HepG2 (cell line): ENCODE data around the gene SELENOH. TPM values are rescaled to one million over a fixed set of nuclear protein-coding genes. Genes with fewer than 3 reads are reported as not detected.
A peak's percentile ranks its signal among the peaks of the same experiment; 100 is the strongest.

Experiments used
- ATAC-seq: fragments of 200-7000 bp; cut with Tn5 transposase; 3 replicates; pipeline ENCODE4 v1.9.1; 2020; ENCODE audit warnings: mild to moderate bottlenecking, moderate library complexity
- BruUV-seq: library from RNA; stranded (reverse); fragments of 400-500 nt; replicated peaks from 2 replicates; lab custom pipeline; 2021; lab: Mats Ljungman, UMichigan
- CTCF ChIA-PET: fragments of 300-600 bp; formaldehyde crosslinking; extraction: SDS; loops from one replicate; lab custom pipeline; 2021; ENCODE audit warnings: low total read pairs, inconsistent platforms, low intra/inter-chr PET ratio; lab: Yijun Ruan, JAX
- POLR2A ChIA-PET: fragments of 350-600 bp; sonication (Branson Sonifier 250); formaldehyde crosslinking; loops from one replicate; lab custom pipeline; 2020; ENCODE audit warnings: antibody characterized with exemption, inconsistent platforms; lab: Yijun Ruan, JAX
- DNase-seq: peaks from one replicate; pipeline ENCODE4 v3.0.0-alpha.2; 2015; ENCODE audit warnings: low spot score
- FAIRE-seq: peaks from 3 replicates; lab custom pipeline; 2011; peaks lifted over from hg19 to GRCh38; lab: Jason Lieb, UNC
- H2AFZ ChIP-seq: one replicate; pipeline ENCODE4 v1.6.1; 2011; ENCODE audit warnings: low read length, inconsistent platforms
- H3K27ac ChIP-seq: fragments of 300-600 bp; 3 replicates; pipeline ENCODE4 v1.8.0; 2011; ENCODE audit warnings: mixed run types, mild to moderate bottlenecking, mixed read lengths, low read length, inconsistent platforms; ENCODE audit not compliant: insufficient read depth; ENCODE audit errors: extremely low read length
- H3K27me3 ChIP-seq, 2 experiments: fragments of 200-600 bp in 1 of 2; 2 replicates in 1 of 2; 3 replicates in 1 of 2; pipeline versions ENCODE4 v1.6.0 to v1.8.0; 2011; ENCODE audit warnings: low read length in 2 of 2, mild to moderate bottlenecking in 2 of 2, moderate library complexity in 2 of 2, inconsistent platforms in 1 of 2; ENCODE audit not compliant: insufficient read depth in 2 of 2, control insufficient read depth in 1 of 2
- H3K36me3 ChIP-seq, 2 experiments: fragments of 200-600 bp in 1 of 2; replicated peaks in 1 of 2; 2 replicates in 1 of 2; 3 replicates in 1 of 2; pipeline versions ENCODE4 v1.5.1 to v1.8.0; 2011; ENCODE audit warnings: low read length in 2 of 2, inconsistent platforms in 1 of 2; ENCODE audit not compliant: insufficient read depth in 2 of 2, control insufficient read depth in 1 of 2
- H3K4me1 ChIP-seq: 2 replicates; pipeline ENCODE4 v1.5.1; 2012; ENCODE audit warnings: low read length, inconsistent platforms; ENCODE audit not compliant: insufficient read depth
- H3K4me2 ChIP-seq: 2 replicates; pipeline ENCODE4 v1.6.0; 2011; ENCODE audit warnings: low read depth, low read length, inconsistent platforms
- H3K4me3 ChIP-seq, 3 experiments: fragments of 200-600 bp in 1 of 3; sonication (generic), shearing (Covaris generic) in 1 of 3; replicated peaks in 1 of 3; 2 replicates each; pipeline ENCODE4 v1.5.1; 2011 to 2016; ENCODE audit warnings: low read length in 3 of 3, inconsistent platforms in 2 of 3, low read depth in 2 of 3, mild to moderate bottlenecking in 2 of 3, control low read depth in 1 of 3, mixed read lengths in 1 of 3; ENCODE audit not compliant: insufficient read depth in 1 of 3
- H3K79me2 ChIP-seq: one replicate; pipeline ENCODE4 v1.6.1; 2011; ENCODE audit warnings: low read length, inconsistent platforms; ENCODE audit not compliant: insufficient read depth
- H3K9ac ChIP-seq: 2 replicates; pipeline ENCODE4 v1.6.0; 2011; ENCODE audit warnings: mild to moderate bottlenecking, low read depth, low read length, inconsistent platforms; ENCODE audit not compliant: insufficient read depth
- H3K9me3 ChIP-seq: 2 replicates; pipeline ENCODE4 v1.5.1; 2012; ENCODE audit warnings: mild to moderate bottlenecking, low read length
- H4K20me1 ChIP-seq: 2 replicates; pipeline ENCODE4 v1.6.0; 2011; ENCODE audit warnings: inconsistent platforms, mild to moderate bottlenecking, low read length, moderate library complexity; ENCODE audit not compliant: insufficient read depth
- AGO2 ChIP-seq: fragments of 200-400 bp; formaldehyde crosslinking; optimal IDR thresholded peaks from 2 replicates; pipeline ENCODE3; 2017; ENCODE audit warnings: mild to moderate bottlenecking, low read depth, low read length, moderate library complexity
- BATF2 ChIP-seq: sonication (generic); formaldehyde crosslinking; IDR thresholded peaks from 2 replicates; pipeline ENCODE4 v1.8.0; 2022; ENCODE audit warnings: mild to moderate bottlenecking, missing genetic modification reagents, moderate library complexity
- CCDC6 ChIP-seq: sonication (generic); formaldehyde crosslinking; IDR thresholded peaks from 2 replicates; pipeline ENCODE4 v1.8.1; 2022; ENCODE audit warnings: mild to moderate bottlenecking, missing genetic modification reagents, moderate library complexity
- ERF ChIP-seq: IDR thresholded peaks from 2 replicates; pipeline ENCODE4 v1.6.1; 2018; ENCODE audit warnings: missing biosample characterization, missing genetic modification reagents
- KDM3A ChIP-seq: IDR thresholded peaks from 2 replicates; pipeline ENCODE4 v1.6.1; 2018; ENCODE audit warnings: low read depth, missing compliant biosample characterization
- KLF6 ChIP-seq: IDR thresholded peaks from 2 replicates; pipeline ENCODE4 v1.8.0; 2016; ENCODE audit warnings: missing biosample characterization, missing genetic modification reagents
- NCOA1 ChIP-seq: sonication (generic); formaldehyde crosslinking; IDR thresholded peaks from 2 replicates; pipeline ENCODE4 v1.9.0; 2021; ENCODE audit warnings: missing genetic modification reagents
- POLR2A ChIP-seq, 2 experiments: IDR thresholded peaks; 2 replicates each; pipeline ENCODE4 v1.6.1; 2011; ENCODE audit warnings: low read depth in 2 of 2, low read length in 2 of 2, mild to moderate bottlenecking in 1 of 2, moderate library complexity in 1 of 2; ENCODE audit not compliant: insufficient read depth in 1 of 2
- RARG ChIP-seq: sonication (generic); formaldehyde crosslinking; IDR thresholded peaks from 2 replicates; pipeline ENCODE4 v1.4.0; 2020; ENCODE audit warnings: low read depth, mild to moderate bottlenecking, missing genetic modification reagents
- SRSF1 ChIP-seq: fragments of 200-400 bp; formaldehyde crosslinking; optimal IDR thresholded peaks from 2 replicates; pipeline ENCODE3; 2017; ENCODE audit warnings: mild to moderate bottlenecking, low read depth, low read length, moderate library complexity
- ZBTB38 ChIP-seq: sonication (generic); formaldehyde crosslinking; IDR thresholded peaks from 2 replicates; pipeline ENCODE4 v1.5.1; 2020; ENCODE audit warnings: mild to moderate bottlenecking, missing genetic modification reagents
- ZKSCAN1 ChIP-seq: fragments of 150-350 bp; IDR thresholded peaks from 2 replicates; pipeline ENCODE4 v1.6.1; 2014; ENCODE audit warnings: low read length
- ZNF317 ChIP-seq: sonication (generic); formaldehyde crosslinking; IDR thresholded peaks from 2 replicates; pipeline ENCODE4 v1.5.0; 2020; ENCODE audit warnings: mild to moderate bottlenecking, missing genetic modification reagents
- ZNF326 ChIP-seq: sonication (generic); formaldehyde crosslinking; IDR thresholded peaks from 2 replicates; pipeline ENCODE4 v1.4.0; 2020; ENCODE audit warnings: missing genetic modification reagents, borderline replicate concordance
- ZNF430 ChIP-seq: sonication (generic); formaldehyde crosslinking; IDR thresholded peaks from 2 replicates; pipeline ENCODE4 v1.9.0; 2021; ENCODE audit warnings: mild to moderate bottlenecking, missing genetic modification reagents
- ZNF607 ChIP-seq: sonication (generic); formaldehyde crosslinking; IDR thresholded peaks from 2 replicates; pipeline ENCODE4 v1.5.1; 2020; ENCODE audit warnings: missing genetic modification reagents, mild to moderate bottlenecking, borderline replicate concordance
- ZNF724P ChIP-seq: sonication (generic); formaldehyde crosslinking; IDR thresholded peaks from 2 replicates; pipeline ENCODE4 v1.8.0; 2022; ENCODE audit warnings: missing genetic modification reagents, borderline replicate concordance
- WGBS: methylation state at CpG from one replicate; pipeline ENCODE4 v1.1.6; 2017; ENCODE audit warnings: low lambda C conversion rate; 5-methylcytosine and 5-hydroxymethylcytosine counted together
- in situ Hi-C: cut with HindIII; loops from 2 replicates; pipeline ENCODE4 v1.10.0; 2017; ENCODE audit warnings: low pct_unique_long_range_greater_than_20kb; ENCODE audit not compliant: extremely low pct_ligation_motif_present
- intact Hi-C: fragments of 100-400 bp; cut with micrococcal nuclease; formaldehyde crosslinking; loops from one replicate; pipeline ENCODE4 v1.10.0; 2022; ENCODE audit not compliant: unreplicated experiment
- polyA plus RNA-seq, 8 experiments: library from polyadenylated mRNA; depleted of rRNA in 3 of 8; stranded (reverse) in 7 of 8; unstranded in 1 of 8; fragments of >200 nt; fragmentation: Illumina TruSeq in 4 of 8; extraction: Trizol in 4 of 8; gene quantifications; 2 replicates each; pipeline versions ENCODE4 v1.2.1 to v1.2.3, GENCODE V29; 2011 to 2016; ENCODE audit warnings: low read depth in 4 of 8, missing spikeins in 1 of 8, mixed read lengths in 1 of 8; ENCODE audit not compliant: insufficient read depth in 1 of 8
- total RNA-seq, 5 experiments: library from RNA; depleted of rRNA; stranded (reverse); fragments of >200 nt; fragmentation: Illumina TruSeq; extraction: Trizol; gene quantifications; 2 replicates each; pipeline ENCODE4 v1.2.3, GENCODE V29; 2016; ENCODE audit warnings: low read depth in 1 of 5
- TF ChIP-seq, protein P1 (sequence below): sonication (generic); formaldehyde crosslinking; IDR thresholded peaks from 2 replicates; pipeline ENCODE4 v1.5.1; 2020; ENCODE audit warnings: mild to moderate bottlenecking, missing genetic modification reagents, moderate library complexity

SELENOH gene
- total and polyA plus RNA-seq, 2 of the 13 experiments (the other 11 are each of a cell fraction or from before 2014, with no cell fraction given): 27.2 to 77.4 TPM

DNA sequence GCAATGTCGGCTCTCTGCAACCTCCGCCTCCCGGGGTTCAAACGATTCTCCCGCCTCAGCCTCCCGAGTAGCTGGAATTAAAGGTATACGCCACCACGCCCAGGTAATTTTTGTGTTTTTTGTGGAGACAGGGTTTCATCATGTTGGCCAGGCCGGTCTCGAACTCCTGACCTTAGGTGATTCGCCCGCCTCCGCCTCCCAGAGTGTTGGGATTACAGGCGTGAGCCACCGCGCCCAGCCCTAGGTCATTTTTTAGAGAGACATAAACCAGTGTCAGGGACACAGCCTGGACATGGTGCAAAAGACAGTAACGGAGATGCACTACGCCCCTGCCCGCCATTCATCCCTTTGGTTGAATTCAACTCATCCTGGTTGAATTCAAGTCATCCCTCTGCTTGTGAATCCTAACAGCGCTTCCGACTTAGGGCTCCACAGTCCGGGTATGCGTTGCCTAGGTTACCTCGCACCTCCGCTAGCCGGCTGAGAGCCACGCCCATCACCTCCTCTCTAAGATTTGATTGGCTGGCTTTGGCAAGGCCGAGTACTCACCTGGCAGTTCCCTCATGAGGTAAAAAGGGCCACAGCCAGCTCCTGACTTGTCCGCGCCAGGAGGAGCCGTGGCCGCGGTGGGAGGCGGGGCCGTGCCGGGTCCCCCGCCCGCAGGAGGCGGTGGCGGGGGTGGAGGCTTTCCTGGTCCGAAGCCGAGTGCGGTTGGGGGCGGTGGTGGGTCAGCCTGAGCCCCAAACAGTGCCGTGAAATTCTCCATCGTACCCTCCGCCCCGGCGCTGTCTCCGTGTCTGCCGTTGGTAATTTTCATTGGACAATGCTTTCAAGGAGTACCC is 29.7 kb upstream of the SELENOH start, which contains the start of gene MED19:
Gene MED19, minus strand, starts transcription at position 802 of the 842 bp plus-strand sequence. Its CDS starts 36 bp downstream, at position 766.
- peak within 1 kb of the TSS; percentile 82 for H3K27ac ChIP-seq
- no peak within 1 kb of the TSS for H2AFZ ChIP-seq
- ChIA-PET POLR2A (interaction anchor here (0.6 to 1.9 kb wide), 17 partner anchors 9 to 346 kb away, joined by 3 to 14 read pairs (median 3); partner anchors contain the start of genes CTNND1, SELENOH and ZDHHC5), CTCF (no interaction called here)
- no peaks in the 10 kb centered on the region; a peak in 1 of 5 replicates for H3K27me3 ChIP-seq
- ATAC-seq (peak; percentile 85), DNase-seq (peak; percentile 93), FAIRE-seq (peak; percentile 90)
- H3K4me1 ChIP-seq: peaks cover 29% of the 10 kb centered on the region
- H3K4me2 ChIP-seq: peak within 1 kb of the TSS; percentile 94
- H3K4me3 ChIP-seq: peak within 1 kb of the TSS; percentile 92 to 98 (median 92)
- H3K79me2 ChIP-seq: peaks cover 38% of the 10 kb centered on the region
- H4K20me1 ChIP-seq: no peaks in the 10 kb centered on the region
- peak within 1 kb of the TSS; percentile 91 for H3K9ac ChIP-seq
- TSS peak; percentile 83 for BruUV-seq
- intact Hi-C loops (loop anchor here (1.0 to 2.0 kb wide), 3 partner anchors 44 to 89 kb away; no protein-coding TSS in a partner anchor), in situ Hi-C loops (no loop called here)
- no peaks in the 10 kb centered on the region for H3K9me3 ChIP-seq
- WGBS: 2% methylated on average over 32 of the region's 51 CpGs
- no peaks in the 10 kb centered on the region; a peak in 1 of 5 replicates for H3K36me3 ChIP-seq
- TF ChIP-seq KDM3A (CRISPR knock-in tag) (peak; percentile 19; the same call in 1 of the 2 replicates), AGO2 (peak; percentile 52), ZNF607 (no peak; the same call in 1 of the 2 replicates), KLF6 (CRISPR knock-in tag) (peak; percentile 39; the same call in 1 of the 2 replicates), RARG (CRISPR knock-in tag) (no peak), ZNF317 (CRISPR knock-in tag) (0 out of 2 replicates have a peak, but pooled peaks have one; percentile 19), ZNF326 (CRISPR knock-in tag) (no peak), NCOA1 (no peak), ZNF724P (CRISPR knock-in tag) (0 out of 2 replicates have a peak, but pooled peaks have one; percentile 37), ZKSCAN1 (no peak), POLR2A (IDR thresholded peaks at IDR 0.05; ENCODE audit: insufficient read depth in 1 of 2, low read depth in 2 of 2, low read length in 2 of 2) (peak in 1 of 2 experiments; percentile 59; a peak in 3 of 4 replicates), SRSF1 (peak; percentile 17), ZBTB38 (CRISPR knock-in tag) (no peak), CCDC6 (CRISPR knock-in tag) (peak; percentile 52; the same call in 1 of the 2 replicates), ZNF430 (CRISPR knock-in tag) (peak; percentile 47; the same call in 1 of the 2 replicates), ERF (no peak), BATF2 (CRISPR knock-in tag) (no peak)
- TF ChIP-seq, protein P1, sequence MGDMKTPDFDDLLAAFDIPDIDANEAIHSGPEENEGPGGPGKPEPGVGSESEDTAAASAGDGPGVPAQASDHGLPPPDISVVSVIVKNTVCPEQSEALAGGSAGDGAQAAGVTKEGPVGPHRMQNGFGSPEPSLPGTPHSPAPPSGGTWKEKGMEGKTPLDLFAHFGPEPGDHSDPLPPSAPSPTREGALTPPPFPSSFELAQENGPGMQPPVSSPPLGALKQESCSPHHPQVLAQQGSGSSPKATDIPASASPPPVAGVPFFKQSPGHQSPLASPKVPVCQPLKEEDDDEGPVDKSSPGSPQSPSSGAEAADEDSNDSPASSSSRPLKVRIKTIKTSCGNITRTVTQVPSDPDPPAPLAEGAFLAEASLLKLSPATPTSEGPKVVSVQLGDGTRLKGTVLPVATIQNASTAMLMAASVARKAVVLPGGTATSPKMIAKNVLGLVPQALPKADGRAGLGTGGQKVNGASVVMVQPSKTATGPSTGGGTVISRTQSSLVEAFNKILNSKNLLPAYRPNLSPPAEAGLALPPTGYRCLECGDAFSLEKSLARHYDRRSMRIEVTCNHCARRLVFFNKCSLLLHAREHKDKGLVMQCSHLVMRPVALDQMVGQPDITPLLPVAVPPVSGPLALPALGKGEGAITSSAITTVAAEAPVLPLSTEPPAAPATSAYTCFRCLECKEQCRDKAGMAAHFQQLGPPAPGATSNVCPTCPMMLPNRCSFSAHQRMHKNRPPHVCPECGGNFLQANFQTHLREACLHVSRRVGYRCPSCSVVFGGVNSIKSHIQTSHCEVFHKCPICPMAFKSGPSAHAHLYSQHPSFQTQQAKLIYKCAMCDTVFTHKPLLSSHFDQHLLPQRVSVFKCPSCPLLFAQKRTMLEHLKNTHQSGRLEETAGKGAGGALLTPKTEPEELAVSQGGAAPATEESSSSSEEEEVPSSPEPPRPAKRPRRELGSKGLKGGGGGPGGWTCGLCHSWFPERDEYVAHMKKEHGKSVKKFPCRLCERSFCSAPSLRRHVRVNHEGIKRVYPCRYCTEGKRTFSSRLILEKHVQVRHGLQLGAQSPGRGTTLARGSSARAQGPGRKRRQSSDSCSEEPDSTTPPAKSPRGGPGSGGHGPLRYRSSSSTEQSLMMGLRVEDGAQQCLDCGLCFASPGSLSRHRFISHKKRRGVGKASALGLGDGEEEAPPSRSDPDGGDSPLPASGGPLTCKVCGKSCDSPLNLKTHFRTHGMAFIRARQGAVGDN (CRISPR knock-in tag): peak; percentile 65
